ENCODE data around the gene KIF5C.

The KIF5C gene

GRCh38 chr2:149015926-149016563, 141.0 kb downstream of the KIF5C start:
- no peak for DNase-seq (ENCODE audit: low read depth in 2 of 2)

- peak; percentile 69 to 70 for DNase-seq (ENCODE audit: low read depth in 2 of 2)
These were observed 142.3 kb downstream of the KIF5C start for GRCh38 chr2:149017116-149017985.

GRCh38 chr2:149018981-149019380, 144.0 kb downstream of the KIF5C start:
- no peak for DNase-seq (ENCODE audit: low read depth in 2 of 2)

GRCh38 chr2:149019768-149020167, 144.7 kb downstream of the KIF5C start:
- no peak for DNase-seq (ENCODE audit: low read depth in 2 of 2)

- no peak for DNase-seq (ENCODE audit: low read depth in 2 of 2)
These were observed 145.4 kb downstream of the KIF5C start for GRCh38 chr2:149020432-149020851.

- no peak for DNase-seq (ENCODE audit: low read depth in 2 of 2)
These were observed 146.3 kb downstream of the KIF5C start for GRCh38 chr2:149021271-149021719.

- DNase-seq (ENCODE audit: low read depth in 2 of 2) = no peak
These were observed 146.7 kb downstream of the KIF5C start for GRCh38 chr2:149021761-149022160.

GRCh38 chr2:149023091-149023490, 148.1 kb downstream of the KIF5C start:
- DNase-seq (ENCODE audit: low read depth in 2 of 2) = no peak

GRCh38 chr2:149027590-149028250, 152.7 kb downstream of the KIF5C start:
- no peak for DNase-seq (ENCODE audit: low read depth in 2 of 2)

GRCh38 chr2:149028377-149028776, 153.3 kb downstream of the KIF5C start:
- no peak for DNase-seq (ENCODE audit: low read depth in 2 of 2)

GRCh38 chr2:149028891-149029290, 153.9 kb downstream of the KIF5C start:
- DNase-seq (ENCODE audit: low read depth in 2 of 2) = no peak

GRCh38 chr2:149029307-149029965, 154.4 kb downstream of the KIF5C start:
- no peak for DNase-seq (ENCODE audit: low read depth in 2 of 2)

GRCh38 chr2:149031396-149031795, 156.4 kb downstream of the KIF5C start:
- no peak for DNase-seq (ENCODE audit: low read depth in 2 of 2)

GRCh38 chr2:149033716-149034115, 158.7 kb downstream of the KIF5C start:
- no peak for DNase-seq (ENCODE audit: low read depth in 2 of 2)

GRCh38 chr2:149034406-149034805, 159.4 kb downstream of the KIF5C start:
- no peak for DNase-seq (ENCODE audit: low read depth in 2 of 2)

GRCh38 chr2:149036507-149037293, 161.7 kb downstream of the KIF5C start:
- DNase-seq (ENCODE audit: low read depth in 2 of 2) = no peak

- no peak for DNase-seq (ENCODE audit: low read depth in 2 of 2)
These were observed 162.8 kb downstream of the KIF5C start for GRCh38 chr2:149037851-149038250.

- no peak for DNase-seq (ENCODE audit: low read depth in 2 of 2)
These were observed 163.6 kb downstream of the KIF5C start, which contains the start of gene LYPD6B for GRCh38 chr2:149038442-149039212. Gene LYPD6B, plus strand, starts transcription at chr2:149038699. Its CDS starts 92,250 bp downstream, at chr2:149130949.

GRCh38 chr2:149039213-149039724, 164.2 kb downstream of the KIF5C start:
- DNase-seq (ENCODE audit: low read depth in 2 of 2) = no peak

GRCh38 chr2:149040451-149040850, 165.4 kb downstream of the KIF5C start:
- DNase-seq (ENCODE audit: low read depth in 2 of 2) = peak; percentile 52 to 64

Measured in stimulated activated CD4-positive, alpha-beta T cell treated with anti-CD3 and anti-CD28 coated beads, Interleukin-4, amount 100 ng/mL, for 48 hours (primary cell).